SK-N-SH (cell line): ENCODE results near the gene HDAC7. TPM values are rescaled to one million over a fixed set of nuclear protein-coding genes. Genes with fewer than 3 reads are reported as not detected.

Experiments used
- CTCF ChIA-PET: fragments of 300-600, 350-600 bp; formaldehyde crosslinking; extraction: SDS; loops from one replicate; lab custom pipeline; 2021; lab: Yijun Ruan, JAX
- POLR2A ChIA-PET: fragments of 350-600 bp; sonication (Branson Sonifier 250); formaldehyde crosslinking; extraction: SDS; loops from one replicate; lab custom pipeline; 2020; ENCODE audit warnings: antibody characterized with exemption, inconsistent platforms; lab: Yijun Ruan, JAX
- DNase-seq: peaks from one replicate; pipeline ENCODE4 v3.0.0; 2012
- H2AFZ ChIP-seq: fragments of 200-600 bp; sonication (generic); 2 replicates; pipeline ENCODE4 v1.8.1; 2016; ENCODE audit warnings: antibody characterized with exemption, mild to moderate bottlenecking, low read depth
- H3F3A ChIP-seq: fragments of 200-600 bp; sonication (generic); replicated peaks from 2 replicates; pipeline ENCODE3; 2016; ENCODE audit warnings: antibody characterized with exemption, mild to moderate bottlenecking; ENCODE audit not compliant: insufficient read depth
- H3K27ac ChIP-seq, 2 experiments: fragments of 200-500 bp in 1 of 2; fragments of 200-600 bp in 1 of 2; sonication (Bioruptor generic) in 1 of 2; sonication (generic), shearing (Covaris generic) in 1 of 2; 2 replicates each; pipeline versions ENCODE4 v1.5.1 to v1.6.1; 2014 to 2016; ENCODE audit warnings: low read depth in 2 of 2, inconsistent platforms in 1 of 2, low read length in 1 of 2, mild to moderate bottlenecking in 1 of 2, mixed read lengths in 1 of 2
- H3K27me3 ChIP-seq: fragments of 200-600 bp; sonication (generic), shearing (Covaris generic); 2 replicates; pipeline ENCODE4 v1.6.1; 2016; ENCODE audit warnings: mixed run types; ENCODE audit not compliant: insufficient read depth
- H3K36me3 ChIP-seq, 2 experiments: fragments of 200-500 bp in 1 of 2; fragments of 200-600 bp in 1 of 2; sonication (Bioruptor generic) in 1 of 2; sonication (generic) in 1 of 2; replicated peaks in 1 of 2; 2 replicates each; pipeline versions ENCODE3 to v1.5.1; 2014 to 2016; ENCODE audit warnings: low read length in 1 of 2, mild to moderate bottlenecking in 1 of 2; ENCODE audit not compliant: insufficient read depth in 2 of 2, control insufficient read depth in 1 of 2
- H3K4me1 ChIP-seq, 2 experiments: fragments of 200-500 bp in 1 of 2; fragments of 200-600 bp in 1 of 2; sonication (Bioruptor generic) in 1 of 2; sonication (generic), shearing (Covaris generic) in 1 of 2; 2 replicates each; pipeline versions ENCODE4 v1.5.1 to v1.6.1; 2014 to 2016; ENCODE audit warnings: low read depth in 1 of 2, low read length in 1 of 2, mixed run types in 1 of 2; ENCODE audit not compliant: insufficient read depth in 2 of 2, control insufficient read depth in 1 of 2
- H3K4me2 ChIP-seq: fragments of 200-600 bp; sonication (generic), shearing (Covaris generic); 2 replicates; pipeline ENCODE4 v1.6.1; 2017; ENCODE audit warnings: mixed run types
- H3K4me3 ChIP-seq, 2 experiments: fragments of 200-500 bp in 1 of 2; fragments of 200-600 bp in 1 of 2; sonication (Bioruptor generic) in 1 of 2; sonication (generic), shearing (Covaris generic) in 1 of 2; 2 replicates each; pipeline versions ENCODE4 v1.5.1 to v1.8.1; 2014 to 2016; ENCODE audit warnings: low read depth in 2 of 2, inconsistent platforms in 1 of 2, low read length in 1 of 2, mild to moderate bottlenecking in 1 of 2, mixed read lengths in 1 of 2, moderate library complexity in 1 of 2
- H3K79me2 ChIP-seq: fragments of 200-600 bp; sonication (generic); 2 replicates; pipeline ENCODE4 v1.8.1; 2017; ENCODE audit warnings: mild to moderate bottlenecking; ENCODE audit not compliant: insufficient read depth
- H3K9ac ChIP-seq: fragments of 200-600 bp; sonication (generic); 2 replicates; pipeline ENCODE4 v1.6.1; 2017; ENCODE audit warnings: mixed run types
- H3K9me2 ChIP-seq: fragments of 200-600 bp; sonication (generic); 2 replicates; pipeline ENCODE4 v1.6.1; 2017; ENCODE audit warnings: mixed run types
- H3K9me3 ChIP-seq: fragments of 200-600 bp; sonication (generic); 2 replicates; pipeline ENCODE4 v1.6.1; 2017; ENCODE audit warnings: mixed run types, mild to moderate bottlenecking, moderate library complexity
- H4K20me1 ChIP-seq: fragments of 200-600 bp; sonication (generic); 2 replicates; pipeline ENCODE4 v1.6.1; 2017; ENCODE audit warnings: mild to moderate bottlenecking, mixed run types; ENCODE audit not compliant: insufficient read depth
- FOSL2 ChIP-seq: IDR thresholded peaks from 2 replicates; pipeline ENCODE4 v1.4.0; 2012; ENCODE audit warnings: low read depth, mild to moderate bottlenecking, moderate library complexity, borderline replicate concordance
- FOXM1 ChIP-seq: IDR thresholded peaks from 2 replicates; pipeline ENCODE4 v1.4.0; 2012; ENCODE audit warnings: low read depth, mild to moderate bottlenecking
- JUND ChIP-seq: IDR thresholded peaks from 2 replicates; pipeline ENCODE4 v1.4.0; 2012
- NRF1 ChIP-seq: IDR thresholded peaks from 2 replicates; pipeline ENCODE4 v1.6.1; 2012; ENCODE audit warnings: low read depth, mild to moderate bottlenecking, low read length
- RFX5 ChIP-seq: IDR thresholded peaks from 2 replicates; pipeline ENCODE4 v1.6.1; 2012; ENCODE audit warnings: mild to moderate bottlenecking, improper control_type of control experiment, low read length
- SIN3A ChIP-seq: IDR thresholded peaks from 2 replicates; pipeline ENCODE4 v1.6.1; 2012; ENCODE audit warnings: low read depth, mild to moderate bottlenecking, low read length, moderate library complexity, borderline replicate concordance
- SMC3 ChIP-seq: IDR thresholded peaks from 2 replicates; pipeline ENCODE4 v1.6.1; 2012; ENCODE audit warnings: low read depth, low read length, improper control_type of control experiment
- TCF12 ChIP-seq: IDR thresholded peaks from 2 replicates; pipeline ENCODE4 v1.4.0; 2012
- YY1 ChIP-seq: IDR thresholded peaks from 2 replicates; pipeline ENCODE4 v1.4.0; 2012; ENCODE audit warnings: low read depth, mild to moderate bottlenecking
- WGBS: methylation state at CpG from one replicate; pipeline ENCODE4 v1.1.6; 2017; ENCODE audit warnings: low lambda C conversion rate; 5-methylcytosine and 5-hydroxymethylcytosine counted together
- polyA plus RNA-seq, 3 experiments: library from polyadenylated mRNA; depleted of rRNA; stranded (reverse); fragments of >200 nt; gene quantifications; 2 replicates each; pipeline ENCODE4 v1.2.3, GENCODE V29; 2012
- TF ChIP-seq, protein P1 (sequence below): IDR thresholded peaks from 2 replicates; pipeline ENCODE4 v1.4.0; 2012; ENCODE audit warnings: low read depth, borderline replicate concordance
- TF ChIP-seq, protein P2 (sequence below): IDR thresholded peaks from 2 replicates; pipeline ENCODE4; 2012
- TF ChIP-seq, protein P3 (sequence below): fragments of 200-600 bp; sonication (generic); IDR thresholded peaks from 2 replicates; pipeline ENCODE4 v1.6.1; 2017; ENCODE audit warnings: antibody characterized with exemption, mild to moderate bottlenecking, moderate library complexity
- TF ChIP-seq, protein P4 (sequence below): IDR thresholded peaks from 2 replicates; pipeline ENCODE4 v1.4.0; 2012; ENCODE audit warnings: low read depth
- TF ChIP-seq, protein P5 (sequence below): IDR thresholded peaks from 2 replicates; pipeline ENCODE4 v1.6.1; 2012; ENCODE audit warnings: mild to moderate bottlenecking, low read depth, low read length, moderate library complexity
- TF ChIP-seq, protein P6 (sequence below): fragments of 150-350 bp; IDR thresholded peaks from 2 replicates; pipeline ENCODE4 v1.6.1; 2017; ENCODE audit warnings: antibody characterized with exemption, low read length, low read depth, borderline replicate concordance

HDAC7 gene
- polyA plus RNA-seq, 1 of the 3 experiments (the other 2 are of a cell fraction): 51.0 TPM

DNA sequence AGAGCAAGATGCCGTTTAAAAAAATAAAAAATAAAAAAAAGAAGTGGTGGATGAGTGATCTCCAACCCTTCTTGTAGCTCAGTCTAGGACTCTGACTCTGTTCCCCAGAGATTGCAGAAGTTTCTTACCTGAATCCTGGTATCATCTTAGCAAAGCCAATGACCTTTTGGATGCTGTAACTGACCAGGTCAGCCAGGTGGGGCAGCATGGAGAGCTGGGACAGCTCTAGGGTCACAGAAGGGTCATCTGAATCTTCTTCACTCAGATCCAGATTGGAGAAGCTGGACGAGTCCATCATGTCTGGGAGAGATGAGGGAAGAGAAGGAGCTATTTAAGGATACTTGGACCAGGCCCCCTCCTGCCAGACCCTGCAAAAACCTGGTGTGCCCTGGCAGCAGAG lies 35.8 kb upstream of the HDAC7 start:
- no peak overlapping the region for H3K9ac ChIP-seq
- H3K4me2 ChIP-seq: no peak overlapping the region
- no peak overlapping the region for H2AFZ ChIP-seq
- H3F3A ChIP-seq: no peaks in the 10 kb centered on the region
- no peak overlapping the region for H3K4me3 ChIP-seq
- H4K20me1 ChIP-seq: no peaks in the 10 kb centered on the region
- no peaks in the 10 kb centered on the region for H3K79me2 ChIP-seq
- H3K27me3 ChIP-seq: no peaks in the 10 kb centered on the region
- TF ChIP-seq, protein P1, sequence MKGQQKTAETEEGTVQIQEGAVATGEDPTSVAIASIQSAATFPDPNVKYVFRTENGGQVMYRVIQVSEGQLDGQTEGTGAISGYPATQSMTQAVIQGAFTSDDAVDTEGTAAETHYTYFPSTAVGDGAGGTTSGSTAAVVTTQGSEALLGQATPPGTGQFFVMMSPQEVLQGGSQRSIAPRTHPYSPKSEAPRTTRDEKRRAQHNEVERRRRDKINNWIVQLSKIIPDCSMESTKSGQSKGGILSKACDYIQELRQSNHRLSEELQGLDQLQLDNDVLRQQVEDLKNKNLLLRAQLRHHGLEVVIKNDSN: no peak
- TF ChIP-seq, protein P2, sequence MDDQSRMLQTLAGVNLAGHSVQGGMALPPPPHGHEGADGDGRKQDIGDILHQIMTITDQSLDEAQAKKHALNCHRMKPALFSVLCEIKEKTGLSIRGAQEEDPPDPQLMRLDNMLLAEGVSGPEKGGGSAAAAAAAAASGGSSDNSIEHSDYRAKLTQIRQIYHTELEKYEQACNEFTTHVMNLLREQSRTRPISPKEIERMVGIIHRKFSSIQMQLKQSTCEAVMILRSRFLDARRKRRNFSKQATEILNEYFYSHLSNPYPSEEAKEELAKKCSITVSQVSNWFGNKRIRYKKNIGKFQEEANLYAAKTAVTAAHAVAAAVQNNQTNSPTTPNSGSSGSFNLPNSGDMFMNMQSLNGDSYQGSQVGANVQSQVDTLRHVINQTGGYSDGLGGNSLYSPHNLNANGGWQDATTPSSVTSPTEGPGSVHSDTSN: no peak
- TF ChIP-seq TCF12 (no peak), SMC3 (no peak), SIN3A (no peak), FOSL2 (no peak), YY1 (no peak), RFX5 (no peak), NRF1 (no peak), JUND (no peak), FOXM1 (no peak)
- TF ChIP-seq, protein P3, sequence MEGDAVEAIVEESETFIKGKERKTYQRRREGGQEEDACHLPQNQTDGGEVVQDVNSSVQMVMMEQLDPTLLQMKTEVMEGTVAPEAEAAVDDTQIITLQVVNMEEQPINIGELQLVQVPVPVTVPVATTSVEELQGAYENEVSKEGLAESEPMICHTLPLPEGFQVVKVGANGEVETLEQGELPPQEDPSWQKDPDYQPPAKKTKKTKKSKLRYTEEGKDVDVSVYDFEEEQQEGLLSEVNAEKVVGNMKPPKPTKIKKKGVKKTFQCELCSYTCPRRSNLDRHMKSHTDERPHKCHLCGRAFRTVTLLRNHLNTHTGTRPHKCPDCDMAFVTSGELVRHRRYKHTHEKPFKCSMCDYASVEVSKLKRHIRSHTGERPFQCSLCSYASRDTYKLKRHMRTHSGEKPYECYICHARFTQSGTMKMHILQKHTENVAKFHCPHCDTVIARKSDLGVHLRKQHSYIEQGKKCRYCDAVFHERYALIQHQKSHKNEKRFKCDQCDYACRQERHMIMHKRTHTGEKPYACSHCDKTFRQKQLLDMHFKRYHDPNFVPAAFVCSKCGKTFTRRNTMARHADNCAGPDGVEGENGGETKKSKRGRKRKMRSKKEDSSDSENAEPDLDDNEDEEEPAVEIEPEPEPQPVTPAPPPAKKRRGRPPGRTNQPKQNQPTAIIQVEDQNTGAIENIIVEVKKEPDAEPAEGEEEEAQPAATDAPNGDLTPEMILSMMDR: no peak
- TF ChIP-seq, protein P4, sequence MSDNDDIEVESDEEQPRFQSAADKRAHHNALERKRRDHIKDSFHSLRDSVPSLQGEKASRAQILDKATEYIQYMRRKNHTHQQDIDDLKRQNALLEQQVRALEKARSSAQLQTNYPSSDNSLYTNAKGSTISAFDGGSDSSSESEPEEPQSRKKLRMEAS: no peak
- TF ChIP-seq, protein P5, sequence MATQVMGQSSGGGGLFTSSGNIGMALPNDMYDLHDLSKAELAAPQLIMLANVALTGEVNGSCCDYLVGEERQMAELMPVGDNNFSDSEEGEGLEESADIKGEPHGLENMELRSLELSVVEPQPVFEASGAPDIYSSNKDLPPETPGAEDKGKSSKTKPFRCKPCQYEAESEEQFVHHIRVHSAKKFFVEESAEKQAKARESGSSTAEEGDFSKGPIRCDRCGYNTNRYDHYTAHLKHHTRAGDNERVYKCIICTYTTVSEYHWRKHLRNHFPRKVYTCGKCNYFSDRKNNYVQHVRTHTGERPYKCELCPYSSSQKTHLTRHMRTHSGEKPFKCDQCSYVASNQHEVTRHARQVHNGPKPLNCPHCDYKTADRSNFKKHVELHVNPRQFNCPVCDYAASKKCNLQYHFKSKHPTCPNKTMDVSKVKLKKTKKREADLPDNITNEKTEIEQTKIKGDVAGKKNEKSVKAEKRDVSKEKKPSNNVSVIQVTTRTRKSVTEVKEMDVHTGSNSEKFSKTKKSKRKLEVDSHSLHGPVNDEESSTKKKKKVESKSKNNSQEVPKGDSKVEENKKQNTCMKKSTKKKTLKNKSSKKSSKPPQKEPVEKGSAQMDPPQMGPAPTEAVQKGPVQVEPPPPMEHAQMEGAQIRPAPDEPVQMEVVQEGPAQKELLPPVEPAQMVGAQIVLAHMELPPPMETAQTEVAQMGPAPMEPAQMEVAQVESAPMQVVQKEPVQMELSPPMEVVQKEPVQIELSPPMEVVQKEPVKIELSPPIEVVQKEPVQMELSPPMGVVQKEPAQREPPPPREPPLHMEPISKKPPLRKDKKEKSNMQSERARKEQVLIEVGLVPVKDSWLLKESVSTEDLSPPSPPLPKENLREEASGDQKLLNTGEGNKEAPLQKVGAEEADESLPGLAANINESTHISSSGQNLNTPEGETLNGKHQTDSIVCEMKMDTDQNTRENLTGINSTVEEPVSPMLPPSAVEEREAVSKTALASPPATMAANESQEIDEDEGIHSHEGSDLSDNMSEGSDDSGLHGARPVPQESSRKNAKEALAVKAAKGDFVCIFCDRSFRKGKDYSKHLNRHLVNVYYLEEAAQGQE: no peak
- TF ChIP-seq, protein P6, sequence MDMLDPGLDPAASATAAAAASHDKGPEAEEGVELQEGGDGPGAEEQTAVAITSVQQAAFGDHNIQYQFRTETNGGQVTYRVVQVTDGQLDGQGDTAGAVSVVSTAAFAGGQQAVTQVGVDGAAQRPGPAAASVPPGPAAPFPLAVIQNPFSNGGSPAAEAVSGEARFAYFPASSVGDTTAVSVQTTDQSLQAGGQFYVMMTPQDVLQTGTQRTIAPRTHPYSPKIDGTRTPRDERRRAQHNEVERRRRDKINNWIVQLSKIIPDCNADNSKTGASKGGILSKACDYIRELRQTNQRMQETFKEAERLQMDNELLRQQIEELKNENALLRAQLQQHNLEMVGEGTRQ: no peak
- TF ChIP-seq, all 33 proteins: peak for 0
- 53% methylated on average over 2 of the region's 2 CpGs for WGBS
- no peaks in the 10 kb centered on the region for H3K9me2 ChIP-seq
- no peak for DNase-seq
- POLR2A ChIA-PET: no interaction called here
- no peaks in the 10 kb centered on the region for H3K9me3 ChIP-seq
- no peaks in the 10 kb centered on the region for H3K36me3 ChIP-seq
- H3K27ac ChIP-seq: no peak overlapping the region
- CTCF ChIA-PET: interaction anchor here (1.2 to 11.0 kb wide), 3 partner anchors 11 to 94 kb away, joined by 3 to 90 read pairs (median 4); no protein-coding TSS in a partner anchor
- H3K4me1 ChIP-seq: no peaks in the 10 kb centered on the region; a peak in 1 of 4 replicates
